Stomach (tissue), 4 donors: ENCODE data around the gene KLHL10.
"Not testable (repeated sequence)": the region's sequence is repeated elsewhere in the genome, so short reads cannot be mapped to it uniquely, and the experiment has no call there.

ENCODE experiments used
- CTCF ChIP-seq, 7 experiments: fragments of 450-650 bp in 4 of 7; fragments of 200-600 bp in 3 of 7; sonication (generic) in 3 of 7; IDR thresholded peaks; one replicate each; pipeline ENCODE4 v1.5.1; 2016 to 2019; ENCODE audit warnings: antibody characterized with exemption in 7 of 7, control low read depth in 2 of 7, mild to moderate bottlenecking in 1 of 7
- EP300 ChIP-seq: sonication (generic); formaldehyde crosslinking; IDR thresholded peaks from one replicate; pipeline ENCODE4 v1.6.1; 2017; ENCODE audit warnings: antibody characterized with exemption
- POLR2AphosphoS5 ChIP-seq, 3 donors: sonication (generic); formaldehyde crosslinking; IDR thresholded peaks; one replicate each; pipeline ENCODE4 v1.6.1; 2016; ENCODE audit warnings: antibody characterized with exemption in 3 of 3

- TF ChIP-seq CTCF (IDR thresholded peaks at IDR 0.05); EP300; POLR2AphosphoS5 (IDR thresholded peaks at IDR 0.05): not testable (repeated sequence)
These were observed 13.8 kb downstream of the KLHL10 start for GRCh38 chr17:41851382-41851781.
